ENCODE measurements around the gene NLRC5.
A peak's percentile ranks its signal among the peaks of the same experiment; 100 is the strongest.
"Not testable (repeated sequence)": the region's sequence is repeated elsewhere in the genome, so short reads cannot be mapped to it uniquely, and the experiment has no call there.

Gene NLRC5

DNA sequence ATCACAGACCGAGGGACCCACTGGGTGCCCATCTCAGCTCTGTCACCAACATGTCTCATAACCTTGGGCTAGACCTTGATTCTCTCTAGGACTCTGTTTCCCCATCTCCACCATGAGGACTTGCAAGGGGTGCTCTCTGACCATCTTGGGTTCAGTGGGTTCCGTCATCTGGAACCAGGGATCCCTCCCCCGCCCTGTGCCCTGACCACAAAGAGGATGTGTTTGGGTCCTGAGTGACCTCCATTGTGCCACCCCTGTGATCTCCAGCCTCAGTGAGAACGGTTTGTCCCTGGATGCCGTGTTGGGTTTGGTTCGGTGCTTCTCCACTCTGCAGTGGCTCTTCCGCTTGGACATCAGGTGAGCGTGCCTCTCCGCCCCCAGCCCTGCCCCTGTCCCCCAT lies 53.9 kb downstream of the NLRC5 start:
- no peak for DNase-seq (ENCODE audit: low read depth in 2 of 2)

DNA sequence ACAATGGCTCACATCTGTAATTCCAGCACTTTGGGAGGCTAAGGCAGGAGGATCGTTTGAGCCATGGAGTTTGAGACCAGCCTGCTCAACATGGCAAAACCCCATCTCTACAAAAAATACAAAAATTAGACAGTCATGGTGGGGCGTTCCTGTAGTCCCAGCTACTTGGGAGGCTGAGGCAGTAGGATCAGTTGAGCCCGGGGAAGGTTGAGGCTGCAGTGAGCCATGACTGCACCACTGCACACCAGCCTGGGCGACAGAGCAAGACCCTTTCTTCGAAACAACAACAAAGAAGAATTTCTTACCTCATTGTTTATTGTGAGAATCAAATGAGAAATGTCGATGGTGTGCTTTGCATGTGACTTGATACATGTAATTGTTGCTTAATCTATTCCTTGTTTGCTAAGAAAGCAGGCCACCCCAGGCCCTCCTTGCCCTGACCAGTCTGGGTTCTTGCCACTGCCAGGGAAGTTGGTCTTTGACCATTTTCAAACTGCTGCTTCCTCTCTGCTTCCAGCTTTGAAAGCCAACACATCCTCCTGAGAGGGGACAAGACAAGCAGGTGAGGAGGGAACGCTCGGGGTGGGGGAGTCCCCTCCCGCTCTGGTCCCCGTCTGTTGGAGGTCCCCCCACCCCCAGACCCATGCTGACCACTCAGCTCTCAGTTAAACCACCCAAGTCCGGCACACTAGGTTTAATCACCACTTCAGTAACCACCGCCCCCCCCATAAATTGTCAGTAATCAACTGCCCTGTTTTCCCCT lies 55.8 kb downstream of the NLRC5 start:
- no peak for DNase-seq (ENCODE audit: low read depth in 2 of 2)

DNA sequence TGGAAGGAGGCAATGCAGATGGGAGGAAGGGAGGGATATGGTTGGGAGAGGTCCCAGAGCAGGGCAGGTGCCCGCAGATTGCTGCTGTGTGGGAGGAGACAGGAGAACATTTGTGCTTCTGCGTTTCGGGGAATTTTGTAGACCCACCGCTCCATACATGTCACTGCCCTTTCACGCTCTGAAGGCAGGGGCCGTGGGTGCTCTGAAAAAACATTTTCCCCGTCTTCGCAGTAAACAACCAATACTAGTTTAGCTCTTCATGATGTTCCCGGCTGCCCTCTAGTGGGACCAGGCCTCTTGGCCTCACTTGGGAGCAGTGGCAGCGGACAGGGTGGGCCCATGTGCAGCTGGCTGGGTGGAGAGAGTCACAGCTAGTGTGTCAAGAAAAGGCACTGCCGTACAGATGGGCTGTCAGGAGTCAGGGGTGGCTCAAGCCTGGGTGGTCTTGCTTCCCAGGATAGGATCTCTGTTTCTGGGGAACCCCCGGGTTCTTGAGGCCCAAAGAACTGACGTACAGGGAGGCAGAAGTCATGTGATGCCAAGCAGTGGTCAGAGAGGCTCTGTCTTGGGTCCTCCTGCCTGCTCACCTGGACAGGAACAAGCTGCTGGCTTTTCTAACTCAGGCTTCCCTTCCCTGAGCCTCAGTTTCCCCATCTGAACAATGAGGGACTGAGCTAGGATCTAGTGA lies 56.5 kb downstream of the NLRC5 start:
- DNase-seq (ENCODE audit: low read depth in 2 of 2): peak in 1 of 2 donors; percentile 26

DNA sequence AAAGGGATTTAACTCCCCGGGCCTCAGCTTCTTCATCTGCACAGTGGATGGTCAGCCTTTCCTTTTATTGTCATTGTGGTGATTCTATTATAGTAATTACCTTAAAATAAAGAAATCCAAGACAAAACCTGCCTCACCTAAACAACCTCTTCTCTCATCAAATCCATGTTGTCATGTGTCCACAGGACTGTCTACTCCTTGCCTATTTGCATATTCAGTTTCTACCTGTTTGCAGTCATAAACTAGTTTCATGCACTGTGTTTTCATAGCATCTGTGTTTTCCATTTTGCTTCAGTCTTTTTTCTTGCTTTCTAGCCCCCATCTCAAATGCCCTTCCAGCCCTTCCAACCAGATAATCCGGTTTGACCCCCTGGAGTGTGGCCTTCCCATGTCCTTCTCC lies 58.7 kb downstream of the NLRC5 start:
- no peak for DNase-seq (ENCODE audit: low read depth in 2 of 2)

DNA sequence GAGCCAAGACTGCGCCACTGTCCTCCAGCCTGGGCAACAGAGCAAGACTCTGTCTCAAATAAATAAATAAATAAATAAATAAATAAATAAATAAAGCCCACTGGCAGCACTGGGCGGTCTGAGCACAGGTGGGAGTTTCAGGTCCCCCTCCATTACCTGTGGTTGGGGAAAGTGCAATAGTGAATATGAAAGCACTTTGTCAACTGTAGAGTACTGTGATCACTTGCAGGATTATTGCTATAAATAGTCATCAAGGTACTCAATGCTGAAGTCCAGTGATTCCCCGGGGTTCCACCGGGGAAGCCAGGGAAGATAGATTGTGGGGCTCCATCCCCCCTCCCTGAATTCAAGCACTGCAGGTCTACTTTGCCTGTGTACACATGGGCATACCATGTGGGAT lies 60.3 kb downstream of the NLRC5 start:
- no peak for DNase-seq (ENCODE audit: low read depth in 2 of 2)

DNA sequence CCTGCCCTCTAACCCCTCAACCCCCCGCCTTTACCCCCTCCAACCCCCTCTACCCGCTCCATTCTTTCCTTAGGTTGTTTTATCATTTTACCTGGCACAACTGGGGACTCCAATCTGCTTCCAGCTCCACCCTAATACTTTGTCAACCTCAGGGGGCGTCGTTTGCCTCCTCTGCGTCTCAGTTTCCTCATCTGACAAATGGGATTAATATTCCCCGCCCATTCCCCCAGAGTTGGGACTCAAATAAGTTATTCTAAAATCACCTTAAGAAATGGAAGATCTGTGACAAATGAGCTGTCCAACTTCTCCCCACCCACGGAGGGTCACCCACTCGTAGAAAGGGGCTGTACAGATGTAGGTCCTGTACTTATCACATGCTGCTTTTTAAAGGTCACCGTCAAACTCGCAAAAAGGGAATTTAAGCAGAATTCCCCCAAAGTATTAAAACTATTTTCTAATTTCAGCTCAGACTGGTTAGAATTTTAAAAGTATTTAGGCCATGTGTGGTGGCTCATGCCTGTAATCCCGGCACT lies 62.4 kb downstream of the NLRC5 start:
- DNase-seq (ENCODE audit: low read depth in 2 of 2): no peak

DNA sequence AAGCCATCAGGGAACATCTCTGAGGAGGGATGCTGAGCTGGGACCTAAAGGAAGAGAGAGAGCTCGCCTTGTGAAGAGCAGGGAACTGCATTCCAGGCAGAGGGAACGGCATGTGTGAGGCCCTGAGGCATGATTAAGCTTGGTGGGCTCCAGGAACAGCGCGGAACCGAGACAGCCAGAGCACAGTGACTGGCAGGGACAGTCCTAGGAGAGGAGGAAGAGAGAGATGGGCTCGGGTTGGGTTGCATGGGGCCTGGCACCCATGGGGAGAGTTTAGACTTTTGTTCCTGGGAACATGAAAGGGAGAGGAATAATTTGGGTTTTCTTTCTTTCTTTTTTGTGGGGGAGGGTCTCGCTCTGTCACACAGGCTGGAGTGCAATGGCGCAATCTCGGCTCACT lies 63.8 kb downstream of the NLRC5 start:
- DNase-seq (ENCODE audit: low read depth in 2 of 2): no peak

DNA sequence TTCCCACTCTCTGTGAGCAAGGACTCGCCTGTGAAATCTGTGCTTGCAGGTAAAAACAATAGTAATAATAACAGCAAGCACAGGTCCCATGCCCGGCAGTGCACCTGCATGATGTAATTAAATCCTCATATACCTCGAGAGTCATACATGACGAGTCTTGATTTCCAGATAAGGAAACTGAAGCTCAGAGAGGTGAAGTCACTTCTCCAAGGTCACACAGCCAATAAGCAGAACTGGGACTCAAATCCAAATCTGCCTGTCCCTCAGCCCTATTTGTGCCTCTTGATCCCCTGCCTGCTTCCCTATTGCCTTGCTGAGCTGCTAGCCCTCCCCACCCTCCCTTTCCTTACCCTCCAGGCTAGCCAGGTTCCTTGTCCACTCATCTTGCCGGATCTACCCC lies 65.0 kb downstream of the NLRC5 start:
- DNase-seq (ENCODE audit: low read depth in 2 of 2): no peak

DNA sequence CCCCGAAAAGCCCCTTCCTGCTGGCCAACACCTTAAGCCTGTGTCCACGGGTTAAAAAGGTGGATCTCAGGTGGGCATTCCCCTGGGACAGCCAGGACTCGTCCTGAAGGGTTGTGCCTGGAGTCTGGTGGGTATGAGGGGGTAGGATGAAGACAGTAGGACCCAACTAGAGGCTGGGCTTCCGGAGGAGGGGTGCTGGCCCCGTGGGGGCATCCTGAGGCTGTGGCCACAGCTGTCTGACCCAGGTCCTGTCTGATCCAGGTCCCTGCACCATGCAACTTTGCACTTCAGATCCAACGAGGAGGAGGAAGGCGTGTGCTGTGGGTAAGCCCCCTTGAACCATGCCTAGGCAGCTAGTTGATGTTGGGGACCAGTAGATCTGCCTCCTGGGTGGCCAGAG lies 65.4 kb downstream of the NLRC5 start:
- no peak for DNase-seq (ENCODE audit: low read depth in 2 of 2)

DNA sequence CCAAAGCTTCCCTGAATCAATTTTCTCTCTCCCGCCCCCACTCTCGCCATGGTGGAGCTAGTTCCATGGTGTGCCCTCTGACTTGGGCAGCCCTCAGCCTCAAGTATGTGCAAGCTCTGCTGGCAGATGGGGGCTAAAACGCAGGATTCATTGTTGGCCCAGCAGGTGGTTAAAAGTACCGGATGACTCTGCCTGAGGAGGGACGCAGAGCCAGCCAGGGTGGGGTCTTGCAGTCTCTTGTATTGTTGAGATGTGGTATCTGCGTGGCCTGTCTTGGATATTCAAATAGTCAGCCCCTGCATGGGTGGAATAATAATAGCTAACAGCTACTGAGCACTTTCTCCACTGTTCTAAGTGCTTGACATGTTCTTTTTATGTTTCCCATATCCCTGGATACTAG lies 66.3 kb downstream of the NLRC5 start:
- DNase-seq (ENCODE audit: low read depth in 2 of 2): no peak

DNA sequence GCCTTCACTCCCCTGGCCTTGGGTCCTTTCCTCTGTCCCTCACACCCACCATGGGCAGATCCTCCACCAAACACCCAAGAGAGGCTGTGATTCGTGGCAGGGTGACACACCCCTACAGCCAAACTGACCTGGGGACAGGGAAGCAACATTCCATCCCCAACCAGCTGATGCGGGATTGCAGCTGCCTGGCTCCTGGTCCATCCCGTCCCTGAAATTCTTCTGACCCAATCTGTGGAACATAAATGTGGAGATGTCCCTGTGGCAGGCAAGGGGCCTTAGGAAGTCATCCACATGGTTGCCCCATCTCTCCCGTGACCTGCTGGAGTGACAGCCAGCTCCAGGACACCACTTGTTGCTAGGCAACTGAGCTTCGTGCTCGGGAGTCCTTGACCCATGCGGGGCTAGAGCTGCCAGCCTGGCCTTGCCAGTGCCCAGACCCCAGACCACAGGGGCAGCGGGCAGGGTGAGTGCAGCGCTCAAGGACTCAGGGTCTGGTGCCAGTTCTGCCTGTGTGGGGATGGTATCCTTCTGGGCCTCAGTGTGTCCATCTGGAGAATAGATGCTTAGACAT lies 69.0 kb downstream of the NLRC5 start:
- DNase-seq (ENCODE audit: low read depth in 2 of 2): no peak

DNA sequence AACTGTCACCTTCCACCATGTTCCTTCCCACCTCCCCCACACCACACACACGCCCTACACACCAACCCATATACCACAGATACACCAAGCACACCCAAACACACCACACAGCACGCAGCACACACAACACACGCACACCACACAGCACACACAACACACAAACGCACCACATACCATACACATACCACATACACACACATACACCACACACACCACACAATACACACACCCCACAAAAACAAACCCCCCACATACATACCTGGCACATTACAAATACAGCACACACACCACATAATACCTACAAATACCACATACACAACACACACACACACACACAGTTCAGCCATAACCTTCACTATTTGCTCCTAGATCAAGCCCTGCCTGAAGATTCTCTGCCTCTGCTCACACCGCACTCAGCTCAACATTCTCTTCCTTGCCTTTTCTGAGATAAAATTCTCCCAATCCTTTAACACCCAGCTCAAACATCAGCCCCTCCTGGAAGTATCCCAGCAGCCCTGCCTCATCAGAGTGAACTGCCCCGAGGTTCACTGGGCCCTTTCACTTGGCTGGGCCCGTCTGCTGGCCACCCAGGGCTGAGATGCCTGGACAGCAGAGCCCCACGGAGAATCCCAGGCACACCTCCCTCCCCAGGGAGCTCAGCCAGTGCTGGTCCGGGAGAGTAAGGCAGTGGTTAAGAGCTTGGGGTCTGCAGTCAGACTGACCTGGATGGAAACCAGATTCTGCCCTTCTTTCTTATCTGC lies 71.1 kb downstream of the NLRC5 start:
- no peak for DNase-seq (ENCODE audit: low read depth in 2 of 2)

DNA sequence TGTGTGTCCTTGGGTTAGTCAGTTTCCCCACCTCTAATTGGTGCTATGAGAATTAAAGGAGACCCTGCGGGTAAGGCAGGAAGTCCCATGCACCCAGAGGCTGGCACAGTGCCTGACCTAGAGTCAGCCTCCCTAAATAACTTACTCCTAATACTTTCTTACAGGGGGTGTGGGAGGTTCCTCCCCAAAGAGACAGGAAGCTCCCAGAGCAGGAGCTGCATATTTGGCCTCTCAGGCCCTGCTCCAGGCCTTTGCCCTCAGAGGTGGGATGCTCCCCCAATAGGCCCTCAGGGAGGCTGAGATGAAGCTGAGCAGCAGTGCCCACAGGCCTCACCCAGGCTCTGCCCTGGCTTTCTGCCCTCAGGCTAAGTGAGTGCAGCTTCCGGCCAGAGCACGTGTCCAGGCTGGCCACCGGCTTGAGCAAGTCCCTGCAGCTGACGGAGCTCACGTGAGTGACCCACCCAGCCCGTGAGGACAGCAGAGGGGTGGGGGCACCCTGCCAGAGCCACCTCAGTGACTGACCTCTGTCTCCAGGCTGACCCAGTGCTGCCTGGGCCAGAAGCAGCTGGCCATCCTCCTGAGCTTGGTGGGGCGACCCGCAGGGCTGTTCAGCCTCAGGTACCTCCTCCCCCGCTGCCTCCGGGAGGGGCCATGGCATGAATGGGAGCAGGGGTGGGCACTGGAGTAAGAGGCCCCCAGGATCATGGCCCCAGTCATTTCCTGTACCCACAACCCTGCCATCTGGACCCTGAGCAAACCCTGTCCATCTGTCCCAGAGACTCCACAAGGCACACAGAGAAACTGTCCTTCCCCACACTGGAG lies 71.9 kb downstream of the NLRC5 start:
- no peak for DNase-seq (ENCODE audit: low read depth in 2 of 2)

DNA sequence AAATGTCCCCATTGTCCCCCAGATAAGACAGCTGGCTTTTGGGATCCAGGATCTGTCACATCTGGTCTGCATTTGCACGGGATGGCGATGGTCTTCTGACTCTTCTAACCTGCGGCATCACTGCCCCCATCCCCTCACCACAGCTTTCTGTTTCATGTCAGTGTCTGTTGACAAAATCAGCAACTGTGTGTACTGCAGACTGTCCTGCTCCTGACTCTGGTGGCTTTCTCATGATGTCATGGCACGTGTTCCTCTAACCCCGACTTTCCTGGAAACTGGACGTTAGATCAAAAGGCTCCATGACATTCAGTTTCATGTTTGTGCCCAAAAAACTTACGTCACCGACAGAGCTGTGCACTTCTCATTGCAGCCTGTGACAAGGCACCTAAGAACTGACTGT lies 73.0 kb downstream of the NLRC5 start:
- no peak for DNase-seq (ENCODE audit: low read depth in 2 of 2)

DNA sequence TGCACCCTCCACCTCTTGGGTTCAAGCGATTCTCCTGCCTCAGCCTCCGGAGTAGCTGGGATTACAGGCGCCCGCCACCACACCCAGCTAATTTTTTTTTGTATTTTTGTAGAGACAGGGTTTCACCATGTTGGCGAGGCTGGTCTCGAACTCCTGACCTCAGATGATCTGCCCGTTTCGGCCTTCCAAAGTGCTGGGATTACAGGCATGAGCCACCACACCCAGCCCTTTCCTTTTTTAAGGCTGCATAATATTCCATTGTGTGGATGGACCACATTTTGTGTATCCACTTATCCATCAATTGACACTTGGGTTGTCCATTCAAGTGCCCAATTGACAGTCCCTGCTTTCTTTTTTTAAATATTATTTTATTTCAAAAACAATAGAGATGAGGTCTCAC lies 73.8 kb downstream of the NLRC5 start:
- DNase-seq (ENCODE audit: low read depth in 2 of 2): not testable (repeated sequence)

DNA sequence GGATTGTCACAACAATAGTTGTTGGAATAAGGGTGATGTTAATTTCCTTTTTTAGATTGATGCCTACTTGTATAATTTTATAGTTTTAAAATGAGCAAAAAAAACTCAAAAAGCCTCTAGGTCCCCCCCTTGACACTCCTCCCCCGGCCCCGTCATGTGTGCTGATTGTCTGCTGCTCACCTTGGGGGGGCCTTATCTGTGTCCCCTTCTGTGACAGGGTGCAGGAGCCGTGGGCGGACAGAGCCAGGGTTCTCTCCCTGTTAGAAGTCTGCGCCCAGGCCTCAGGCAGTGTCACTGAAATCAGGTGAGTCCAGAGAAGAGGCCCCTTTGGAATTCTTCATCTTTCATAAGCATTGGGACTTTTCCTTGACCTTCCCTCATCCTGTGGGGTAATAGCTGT lies 75.6 kb downstream of the NLRC5 start:
- no peak for DNase-seq (ENCODE audit: low read depth in 2 of 2)

DNA sequence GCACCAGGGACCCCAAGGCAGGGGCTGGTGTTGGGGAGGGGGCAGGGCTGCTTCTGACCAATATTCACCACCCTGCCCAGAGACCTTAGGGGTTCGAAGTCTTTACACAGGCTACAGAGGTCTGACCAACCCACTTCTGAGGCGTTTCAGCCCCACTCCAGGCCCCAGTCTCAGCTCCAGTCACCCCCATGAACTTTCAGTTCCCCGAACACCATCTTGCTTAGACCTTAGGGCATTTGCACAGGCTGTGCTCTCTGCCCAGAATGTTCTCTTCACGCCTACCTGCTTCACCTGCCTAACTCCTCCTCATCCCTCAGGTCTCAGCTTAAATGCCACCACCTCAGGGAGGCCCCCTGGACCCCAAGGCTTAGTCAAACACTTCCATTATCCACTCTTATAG lies 77.3 kb downstream of the NLRC5 start:
- no peak for DNase-seq (ENCODE audit: low read depth in 2 of 2)

DNA sequence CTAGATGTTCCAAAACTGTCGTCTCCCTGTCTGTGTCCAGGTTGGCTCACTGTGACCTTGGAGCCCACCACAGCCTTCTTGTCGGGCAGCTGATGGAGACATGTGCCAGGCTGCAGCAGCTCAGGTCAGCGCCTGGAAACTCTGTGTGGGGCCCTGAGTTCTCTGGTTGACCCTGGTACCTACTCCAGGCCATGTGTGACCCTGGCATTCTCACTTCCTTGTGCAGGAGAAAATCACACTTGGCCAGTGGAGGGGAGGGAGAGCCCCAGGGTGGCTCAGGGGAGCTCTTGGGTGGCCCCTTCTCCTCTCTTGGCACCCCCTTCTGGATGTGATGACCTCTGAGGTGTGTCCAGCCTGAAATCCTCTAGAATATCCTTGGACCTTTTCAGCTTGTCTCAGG lies 78.0 kb downstream of the NLRC5 start:
- DNase-seq (ENCODE audit: low read depth in 2 of 2): no peak

DNA sequence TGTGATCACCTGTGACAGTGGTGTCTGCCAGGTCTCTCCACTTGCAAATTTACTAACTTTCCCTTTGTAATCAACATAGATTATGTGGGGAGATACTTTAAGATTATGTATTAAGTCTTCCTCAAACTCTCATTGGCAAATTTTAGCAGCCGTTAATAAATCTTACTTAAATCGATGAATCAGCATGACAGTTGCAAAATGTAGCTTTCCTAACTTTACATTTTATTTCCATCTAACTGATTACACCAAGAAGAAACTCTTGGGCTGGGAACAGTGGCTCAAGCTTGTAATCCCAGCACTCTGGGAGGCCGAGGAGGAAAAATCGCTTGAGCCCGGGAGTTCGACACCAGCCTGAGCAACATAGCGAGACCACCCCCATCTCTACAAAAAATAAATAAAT lies 79.7 kb downstream of the NLRC5 start:
- no peak for DNase-seq (ENCODE audit: low read depth in 2 of 2)

DNA sequence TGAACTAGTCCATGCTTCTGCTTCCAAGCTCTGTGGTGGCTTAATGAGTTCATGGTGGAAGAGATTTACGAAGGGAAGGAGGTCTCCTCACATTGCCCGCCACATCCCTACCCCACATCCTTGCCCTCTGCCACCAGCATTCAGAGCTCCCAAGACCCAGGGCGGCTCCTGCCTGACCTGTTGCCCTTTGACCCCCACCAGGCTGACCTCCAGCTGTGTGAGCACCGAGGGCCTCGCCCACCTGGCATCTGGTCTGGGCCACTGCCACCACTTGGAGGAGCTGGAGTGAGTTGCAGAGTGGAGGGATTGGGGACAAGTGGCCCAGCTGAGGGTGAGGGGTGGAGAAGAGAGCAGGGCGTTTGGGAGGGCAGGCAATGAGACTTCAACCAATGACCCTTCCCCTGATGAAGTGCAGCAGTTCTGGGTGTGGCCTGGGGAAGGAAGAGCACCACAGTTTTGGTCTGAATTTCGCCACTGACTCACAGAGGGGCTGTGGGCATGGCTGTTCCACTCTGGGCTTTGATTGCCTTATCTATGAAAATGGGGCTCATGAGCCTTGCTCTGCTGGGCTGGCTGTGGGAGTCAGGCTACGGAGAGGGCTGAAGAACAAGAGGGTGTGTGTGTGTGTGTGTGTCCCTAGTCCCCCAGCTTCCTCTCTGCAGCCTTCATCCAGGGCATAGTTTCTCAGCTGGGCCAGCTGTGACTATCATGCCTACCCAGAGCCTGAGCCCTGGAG lies 80.4 kb downstream of the NLRC5 start:
- no peak for DNase-seq (ENCODE audit: low read depth in 2 of 2)

DNA sequence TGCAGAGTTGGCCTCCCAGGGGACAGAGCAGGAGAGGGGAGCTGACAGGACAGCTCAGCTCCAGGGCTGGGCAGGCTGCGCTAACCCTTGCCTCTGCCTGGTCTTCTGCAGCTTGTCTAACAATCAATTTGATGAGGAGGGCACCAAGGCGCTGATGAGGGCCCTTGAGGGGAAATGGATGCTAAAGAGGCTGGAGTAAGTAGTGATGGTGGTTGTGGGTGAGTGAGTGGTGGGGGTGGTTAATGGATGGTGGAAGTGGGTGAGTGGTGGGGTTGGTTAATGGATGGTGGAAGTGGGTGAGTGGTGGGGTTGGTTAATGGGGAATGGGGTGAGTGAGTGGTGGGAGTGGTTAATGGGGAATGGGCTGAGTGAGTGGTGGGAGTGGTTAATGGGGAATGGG lies 81.1 kb downstream of the NLRC5 start:
- DNase-seq (ENCODE audit: low read depth in 2 of 2): no peak

Measured in stimulated activated CD8-positive, alpha-beta memory T cell treated with anti-CD3 and anti-CD28 coated beads, Interleukin-15, amount 100 ng/mL, for 48 hours (primary cell).